HG02571 (cell line): ENCODE measurements around the gene ZNF536.
"Not testable (repeated sequence)": the region's sequence is repeated elsewhere in the genome, so short reads cannot be mapped to it uniquely, and the experiment has no call there.

Experiments used
- ATAC-seq: cut with Tn5 transposase; IDR thresholded peaks from one replicate; pipeline ENCODE4 v1.9.1; 2021; ENCODE audit warnings: mild to moderate bottlenecking, moderate library complexity; ENCODE audit not compliant: unreplicated experiment

ZNF536 gene

DNA sequence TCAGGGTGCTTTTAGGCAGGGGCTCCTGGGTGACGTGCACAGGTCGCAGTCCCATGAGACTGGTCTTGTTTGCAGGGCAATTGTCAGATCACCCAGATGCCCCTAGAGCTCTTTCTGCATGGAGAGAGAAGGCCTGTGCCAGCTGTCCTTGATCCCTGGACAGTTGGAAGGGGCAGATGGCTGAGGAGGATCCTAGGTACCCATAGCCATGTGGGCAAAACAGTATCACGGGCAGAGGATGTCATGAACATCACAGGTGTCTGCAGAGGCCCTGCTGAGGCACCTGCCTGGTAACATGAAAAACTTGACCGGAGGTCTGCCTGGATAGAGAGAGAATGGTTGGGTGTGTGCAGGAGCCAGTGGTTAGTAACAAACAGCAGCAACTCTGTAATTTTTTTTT, 99.3 kb downstream of the ZNF536 start:
- ATAC-seq = no peak

DNA sequence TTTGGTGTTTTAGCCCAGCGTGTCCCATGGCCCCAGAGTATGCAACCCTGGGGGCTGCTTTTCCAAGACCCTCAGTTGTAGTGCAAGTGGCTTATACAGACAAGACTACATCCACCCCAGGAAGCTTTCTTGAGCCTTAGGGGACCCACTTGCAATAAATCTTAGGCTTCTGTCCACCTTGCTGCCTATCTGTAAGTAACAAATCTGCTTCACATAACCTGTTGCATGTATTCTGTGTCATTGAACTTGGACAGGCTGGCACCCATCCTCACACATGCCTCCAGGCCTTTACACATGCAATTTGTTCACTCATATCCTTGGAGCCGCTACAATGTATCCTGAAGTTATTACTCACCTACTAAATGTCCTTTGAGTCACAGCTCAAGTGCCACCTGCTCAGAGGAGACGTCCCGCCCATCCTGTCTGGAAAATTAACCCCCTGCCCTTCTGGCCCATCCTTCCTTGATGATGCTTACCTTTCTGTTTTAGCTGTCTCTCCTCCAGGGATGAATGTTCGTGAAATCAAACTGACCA, 101.2 kb downstream of the ZNF536 start:
- no peak for ATAC-seq

DNA sequence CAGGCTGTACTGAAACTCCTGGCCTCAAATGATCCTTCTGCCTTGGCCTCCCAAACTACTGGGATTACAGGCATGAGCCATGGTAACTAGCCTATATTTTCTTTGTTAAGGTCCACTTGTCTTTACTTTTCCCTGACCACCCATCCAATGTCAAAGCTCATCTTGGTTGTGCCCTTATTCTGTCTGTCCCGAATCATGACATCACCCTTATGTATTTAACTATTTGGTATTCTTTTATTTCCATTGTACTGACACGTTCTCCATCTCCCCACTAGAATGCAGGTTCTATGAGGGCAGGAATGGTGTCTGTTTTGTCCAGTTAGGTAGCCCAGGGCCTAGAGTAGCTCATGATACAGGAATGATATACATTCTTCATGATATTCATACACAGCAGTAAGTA, 104.8 kb downstream of the ZNF536 start:
- ATAC-seq = no peak

DNA sequence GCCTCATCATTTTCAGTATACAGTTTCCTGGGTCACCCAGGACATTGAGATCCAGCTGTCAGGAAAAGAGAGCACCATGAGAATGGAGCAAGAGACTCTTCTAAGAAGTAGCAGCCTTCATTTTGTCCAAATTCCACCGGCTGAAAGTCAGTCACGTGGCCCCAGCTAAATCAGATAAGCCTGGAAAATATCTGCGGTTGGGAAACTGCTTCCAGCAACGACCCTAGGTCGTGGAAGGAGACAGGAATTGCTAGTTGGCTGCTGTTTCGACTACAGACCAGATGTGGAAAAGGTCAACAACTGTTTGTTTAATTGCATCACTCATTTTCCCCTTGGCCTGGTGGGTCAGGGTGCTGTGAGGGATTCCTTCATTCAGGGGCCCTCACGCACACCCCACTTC, 107.0 kb downstream of the ZNF536 start:
- ATAC-seq = no peak

DNA sequence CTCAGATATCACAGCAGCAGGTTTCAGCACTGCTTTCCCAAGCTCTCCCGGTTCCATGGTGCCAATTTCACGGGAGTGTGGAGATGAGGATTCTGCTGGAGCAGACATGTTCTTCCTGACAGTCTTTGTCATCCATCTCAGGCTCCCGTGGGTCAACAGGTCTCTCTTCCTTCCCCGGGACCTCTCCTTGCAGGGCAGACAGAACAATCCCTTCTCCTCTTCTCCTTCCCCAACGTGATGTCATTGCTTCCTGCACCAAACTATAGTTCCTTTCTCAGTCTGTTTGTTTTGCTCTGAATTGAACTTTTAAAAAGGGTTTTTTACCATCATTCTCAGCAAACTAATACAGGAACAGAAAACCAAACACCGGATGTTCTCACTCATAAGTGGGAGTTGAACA, 107.9 kb downstream of the ZNF536 start:
- ATAC-seq = no peak

DNA sequence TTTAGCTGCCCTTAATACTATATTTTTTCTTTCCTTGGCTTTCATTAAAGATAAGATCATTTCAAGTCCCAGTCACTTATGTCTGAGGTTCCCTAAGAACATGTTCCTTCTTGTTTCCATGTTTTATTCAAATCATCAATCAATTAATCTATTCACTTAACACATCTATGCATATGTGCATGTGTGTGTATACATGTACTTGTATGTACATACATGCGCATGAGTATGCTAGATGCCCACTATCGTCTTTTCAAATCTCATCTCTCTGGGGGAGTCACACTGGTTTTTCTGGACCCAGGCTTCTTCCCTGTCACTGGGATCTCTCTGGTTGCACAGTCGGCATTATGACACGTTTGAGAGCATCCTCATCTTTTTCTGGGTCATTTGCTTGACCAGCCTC, 108.9 kb downstream of the ZNF536 start:
- ATAC-seq = no peak

DNA sequence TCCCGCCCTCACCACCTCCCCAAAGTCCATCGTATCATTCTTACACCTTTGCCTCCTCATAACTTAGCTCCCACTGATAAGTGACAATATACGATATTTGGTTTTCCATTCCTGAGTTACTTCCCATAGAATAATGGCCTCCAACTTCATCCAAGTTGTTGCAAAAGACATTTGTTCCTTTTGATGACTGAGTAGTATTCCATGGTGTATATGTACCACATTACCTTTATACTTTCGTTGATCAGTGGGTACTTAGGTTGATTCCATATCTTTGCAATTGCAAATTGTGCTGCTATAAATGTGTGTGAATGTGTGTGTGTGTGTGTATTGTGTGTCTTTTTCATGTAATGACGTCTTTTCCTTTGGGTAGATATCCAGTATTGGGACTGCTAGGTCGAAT, 109.6 kb downstream of the ZNF536 start:
- ATAC-seq = no peak

DNA sequence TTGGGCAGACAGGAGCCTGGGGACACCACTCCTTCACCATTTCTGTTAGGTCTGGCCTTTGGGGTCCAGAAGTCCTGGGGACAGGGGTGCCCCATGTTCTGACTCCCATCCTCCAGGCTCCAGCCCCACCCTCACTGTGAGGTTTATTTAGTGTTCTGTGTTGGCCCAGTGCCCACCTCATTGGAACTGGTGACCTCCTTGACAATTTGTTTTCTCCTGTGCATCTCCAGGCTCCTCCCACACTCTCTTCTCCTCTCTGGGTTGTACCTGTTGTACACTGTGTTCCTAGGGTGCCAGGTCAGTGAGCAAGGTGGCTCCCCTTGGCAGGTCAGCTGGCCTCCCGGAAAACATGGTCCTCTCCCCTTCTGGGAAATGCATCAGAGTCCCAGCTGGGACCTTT, 110.8 kb downstream of the ZNF536 start:
- ATAC-seq = no peak

DNA sequence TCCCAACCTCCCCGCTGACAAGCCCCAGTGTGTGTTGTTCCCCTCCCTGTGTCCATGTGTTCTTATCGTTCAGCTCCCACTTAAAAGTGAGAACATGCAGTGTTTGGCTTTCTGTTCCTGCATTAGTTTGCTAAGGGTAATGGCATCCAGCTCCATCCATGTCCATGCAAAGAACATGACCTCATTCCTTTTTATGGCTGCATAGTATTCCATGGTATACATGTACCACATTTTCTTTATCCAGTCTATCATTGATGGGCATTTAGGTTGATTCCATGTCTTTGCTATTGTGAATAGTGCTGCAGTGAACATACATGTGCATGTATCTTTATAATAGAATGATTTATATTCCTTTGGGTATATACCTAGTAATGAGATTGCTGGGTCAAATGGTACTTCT, 114.1 kb downstream of the ZNF536 start:
- not testable (repeated sequence) for ATAC-seq

DNA sequence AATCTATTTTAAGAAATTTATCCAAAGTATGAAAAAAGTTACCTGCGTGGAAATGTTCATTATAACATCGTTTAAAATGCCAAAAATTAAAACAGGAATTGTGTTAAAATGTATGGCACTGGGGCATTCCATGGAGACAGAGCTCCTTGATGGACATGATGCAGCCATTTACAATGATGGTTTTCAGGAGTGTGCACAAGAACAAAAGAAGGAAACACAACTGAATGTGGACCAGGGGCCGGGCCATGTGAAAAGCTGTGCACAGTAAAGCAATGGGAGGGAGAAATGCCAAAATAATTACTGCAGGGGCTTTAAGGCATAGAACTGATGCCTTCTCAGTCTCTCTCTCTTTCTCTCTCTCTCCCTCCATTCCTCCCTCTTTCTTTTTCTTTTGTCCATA, 115.0 kb downstream of the ZNF536 start:
- ATAC-seq = no peak

DNA sequence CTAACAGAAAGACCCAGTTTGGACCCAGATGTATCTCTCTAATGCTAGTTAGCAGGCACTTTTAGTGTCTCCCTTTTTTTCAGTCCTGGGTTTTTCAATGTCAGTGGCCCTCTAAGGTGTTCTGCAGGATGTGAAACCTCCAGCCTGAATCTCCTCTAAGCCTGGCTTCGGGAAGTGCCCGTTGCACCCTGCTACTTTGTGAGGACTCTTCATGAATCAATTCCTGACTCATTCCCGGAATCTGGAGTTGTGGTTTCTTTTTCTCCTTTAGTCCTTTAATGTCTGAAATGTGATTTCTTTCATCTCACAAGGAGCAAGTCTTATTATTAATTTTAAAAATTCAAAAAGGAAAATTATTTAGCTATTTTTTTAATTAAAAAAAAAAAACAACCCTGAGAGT, 116.0 kb downstream of the ZNF536 start:
- no peak for ATAC-seq

DNA sequence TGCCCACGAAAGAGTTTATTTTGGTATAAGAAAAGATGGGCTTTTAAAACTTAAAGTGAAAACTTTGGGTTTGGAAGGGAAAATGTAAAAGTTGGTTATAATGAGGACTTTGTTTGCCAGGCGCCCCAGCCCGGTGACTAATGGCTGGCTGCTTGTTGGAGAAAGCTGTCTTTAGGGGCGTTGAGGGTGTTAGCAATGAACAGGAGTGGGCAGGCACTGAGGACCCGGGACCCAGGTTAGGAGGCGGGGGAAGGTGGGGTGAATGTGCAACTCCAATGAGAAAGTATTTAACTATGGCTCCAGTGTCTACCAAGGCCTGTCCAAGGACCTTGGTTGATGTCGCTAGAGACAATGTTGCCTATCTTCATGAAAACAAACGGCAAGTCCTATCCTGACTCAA, 118.6 kb downstream of the ZNF536 start:
- no peak for ATAC-seq

DNA sequence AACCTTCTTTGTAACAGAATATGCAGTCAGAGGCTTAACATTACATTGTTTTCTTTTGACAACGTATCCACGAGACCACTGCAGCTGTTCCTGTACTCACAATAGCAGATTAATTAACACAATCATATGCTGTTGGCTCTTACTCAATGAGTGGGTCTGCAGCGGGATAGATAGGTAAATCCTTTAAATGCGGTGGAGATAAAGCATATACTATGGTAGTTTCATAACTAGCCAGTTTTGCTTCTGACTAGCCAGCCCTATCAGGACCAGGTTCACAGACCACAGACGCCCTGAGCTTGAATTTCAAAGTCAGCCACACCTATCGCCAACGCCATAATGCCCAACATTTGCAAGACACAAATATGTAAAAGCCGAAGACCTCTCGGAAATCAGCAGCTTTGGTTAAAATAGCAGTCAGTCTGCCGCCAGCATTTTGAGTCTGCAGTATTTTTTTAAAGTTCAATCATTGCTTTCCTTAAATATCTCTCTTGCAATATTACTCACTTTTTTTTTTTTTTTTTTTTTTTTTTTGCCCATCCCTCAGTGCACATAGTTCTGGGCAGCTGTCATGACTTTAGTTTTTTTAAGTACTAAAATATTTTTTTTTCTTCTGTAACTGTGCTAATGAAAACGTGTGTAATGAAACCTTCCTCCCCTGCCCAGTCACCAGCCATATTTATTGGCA, 120.5 kb downstream of the ZNF536 start:
- no peak for ATAC-seq

DNA sequence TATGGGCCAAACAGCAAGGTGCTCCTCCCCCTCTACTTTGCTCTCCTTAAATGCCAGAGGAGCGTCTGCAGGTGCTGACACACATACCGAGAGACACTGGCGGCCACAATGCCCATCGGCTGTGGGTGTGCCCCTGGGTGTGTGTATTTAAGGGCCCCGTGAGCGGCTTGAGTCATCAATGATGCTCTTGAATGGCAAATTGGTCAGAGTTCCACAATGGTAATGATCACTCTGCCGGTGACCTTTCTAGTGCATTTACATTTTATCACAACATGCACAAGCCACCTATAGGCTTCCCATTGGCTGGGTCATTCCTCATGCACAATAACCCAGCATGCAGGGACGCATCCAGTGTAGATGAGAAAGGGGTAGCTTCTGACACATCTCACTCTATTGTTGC, 124.8 kb downstream of the ZNF536 start:
- no peak for ATAC-seq

DNA sequence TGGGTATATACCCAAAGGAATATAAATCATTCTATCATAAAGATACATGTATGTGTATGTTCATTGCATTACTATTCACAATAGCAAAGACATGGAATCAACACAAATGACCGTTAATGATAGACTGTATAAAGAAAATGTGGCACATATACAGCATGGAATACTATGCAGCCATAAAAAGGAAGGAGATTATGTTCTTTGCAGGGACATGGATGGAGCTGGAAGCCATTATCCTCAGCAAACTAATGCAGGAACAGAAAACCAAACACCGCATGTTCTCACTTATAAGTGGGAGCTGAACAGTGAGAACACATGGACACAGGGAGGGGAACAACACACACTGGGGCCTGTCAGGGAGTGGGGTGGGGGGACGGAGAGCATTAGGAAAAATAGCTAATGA, 125.9 kb downstream of the ZNF536 start:
- ATAC-seq = not testable (repeated sequence)

DNA sequence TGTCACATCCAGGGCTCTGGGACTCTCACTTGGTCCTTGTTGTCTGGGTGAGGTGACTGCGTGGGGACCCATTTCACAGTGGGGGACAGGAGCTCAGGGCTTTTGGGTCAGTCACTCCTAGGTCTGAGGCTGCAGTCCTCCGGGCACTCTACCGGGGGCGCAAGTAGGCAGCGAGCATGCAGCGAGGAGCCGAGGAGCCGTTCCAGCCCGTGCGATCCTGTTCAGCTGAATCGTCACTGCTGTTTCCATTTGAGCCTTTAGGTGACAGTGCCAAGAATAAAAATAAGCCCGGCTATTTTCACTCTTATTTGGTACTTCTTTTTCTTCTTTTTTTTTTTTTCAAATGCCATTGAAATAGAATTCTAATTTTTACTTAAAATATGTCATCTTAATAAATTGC, 126.5 kb downstream of the ZNF536 start:
- no peak for ATAC-seq

DNA sequence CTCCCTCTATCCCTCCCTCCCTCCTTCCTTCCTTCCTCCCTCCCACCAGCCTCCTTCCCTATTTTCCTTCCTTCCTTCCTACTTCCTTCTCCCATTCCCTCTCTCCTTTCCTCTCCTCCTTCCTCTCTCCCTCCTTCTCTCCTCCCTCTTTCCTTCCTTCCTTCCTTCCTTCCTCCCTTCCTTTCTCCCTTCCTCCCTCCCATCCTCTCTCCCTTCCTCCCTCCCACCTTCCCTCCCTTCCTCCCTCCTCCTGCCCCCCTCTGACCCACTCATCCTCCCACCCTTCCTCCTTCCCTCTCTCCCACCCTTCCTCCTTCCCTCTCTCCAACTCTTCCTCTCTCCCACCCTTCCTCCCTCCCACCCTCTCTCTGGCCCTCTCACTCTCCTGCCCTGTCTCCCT, 132.1 kb downstream of the ZNF536 start:
- ATAC-seq = no peak

DNA sequence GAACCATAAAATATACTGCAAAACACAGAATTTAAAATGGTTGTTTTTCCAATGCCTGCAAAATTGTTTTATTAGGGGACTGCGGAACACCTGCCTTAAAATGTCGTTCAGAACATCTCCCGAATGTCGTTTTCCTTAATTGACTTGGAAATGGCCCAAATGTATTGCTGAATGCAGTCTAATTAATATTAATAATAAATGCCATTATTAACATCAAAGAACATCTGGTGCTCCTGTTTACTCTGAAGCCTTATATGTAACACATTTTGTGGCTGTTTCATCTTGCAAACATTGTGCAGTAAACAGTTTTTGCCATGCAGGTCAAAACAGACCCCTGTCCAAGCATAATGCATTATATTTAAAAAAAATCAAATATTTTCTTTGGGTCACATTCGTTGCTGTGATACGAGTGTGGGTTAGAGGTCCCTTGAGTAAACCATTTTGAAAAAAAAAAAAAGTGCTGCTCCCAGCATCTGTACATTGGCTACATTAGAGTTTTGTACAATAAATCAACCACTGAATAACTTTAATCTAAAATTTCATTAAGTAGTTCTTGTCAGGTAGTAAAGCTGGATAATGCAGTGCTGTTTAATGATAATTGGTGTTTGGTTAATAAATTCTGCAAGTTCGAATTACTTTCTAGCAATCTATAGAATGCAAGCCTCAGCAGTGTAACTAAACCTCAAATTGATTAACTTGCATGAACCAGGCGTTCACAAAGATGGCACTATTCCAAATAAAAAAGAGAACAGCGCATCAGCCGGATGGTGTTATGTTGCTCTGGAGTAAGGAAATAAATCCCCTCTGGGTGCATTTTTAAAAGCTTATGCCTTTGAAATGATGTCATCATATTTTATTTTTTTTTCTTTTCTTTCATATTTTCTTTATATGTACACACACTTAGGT, 140.2 kb downstream of the ZNF536 start:
- ATAC-seq = no peak

DNA sequence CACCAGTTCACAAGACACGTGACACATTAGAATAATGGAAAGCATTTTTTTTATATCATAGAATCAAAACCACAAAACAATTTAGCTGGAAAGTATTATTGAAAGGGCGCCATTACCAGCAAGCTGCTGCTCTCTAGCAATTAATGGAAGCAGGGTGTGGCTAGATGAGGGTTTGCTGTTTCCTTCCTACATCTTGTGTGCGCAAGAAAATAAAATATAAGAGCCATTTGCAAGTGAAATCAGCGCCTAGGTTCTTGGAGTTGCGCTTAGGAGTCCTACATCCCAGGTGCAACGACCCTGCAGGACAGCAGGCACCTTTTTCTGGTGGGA, 140.9 kb downstream of the ZNF536 start:
- no peak for ATAC-seq

DNA sequence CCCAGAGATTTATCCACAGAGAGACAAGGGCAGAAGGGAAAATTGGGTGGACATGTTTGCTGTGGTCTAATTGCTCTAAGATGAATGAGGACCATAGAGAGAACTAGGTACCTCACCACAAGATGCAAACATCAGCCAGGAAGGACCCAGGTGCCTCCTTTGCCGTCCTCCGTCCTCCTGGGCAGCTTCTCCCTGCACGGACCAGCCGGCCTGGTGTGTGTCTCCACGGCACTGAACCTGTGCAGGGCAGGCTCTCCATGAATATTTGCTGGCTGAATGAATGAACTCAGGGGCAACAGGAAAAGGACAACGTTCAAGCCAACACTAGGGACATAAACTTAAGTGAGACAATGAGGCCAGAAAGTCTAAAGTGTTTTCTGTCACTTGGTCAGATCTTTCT, 143.9 kb downstream of the ZNF536 start:
- no peak for ATAC-seq

DNA sequence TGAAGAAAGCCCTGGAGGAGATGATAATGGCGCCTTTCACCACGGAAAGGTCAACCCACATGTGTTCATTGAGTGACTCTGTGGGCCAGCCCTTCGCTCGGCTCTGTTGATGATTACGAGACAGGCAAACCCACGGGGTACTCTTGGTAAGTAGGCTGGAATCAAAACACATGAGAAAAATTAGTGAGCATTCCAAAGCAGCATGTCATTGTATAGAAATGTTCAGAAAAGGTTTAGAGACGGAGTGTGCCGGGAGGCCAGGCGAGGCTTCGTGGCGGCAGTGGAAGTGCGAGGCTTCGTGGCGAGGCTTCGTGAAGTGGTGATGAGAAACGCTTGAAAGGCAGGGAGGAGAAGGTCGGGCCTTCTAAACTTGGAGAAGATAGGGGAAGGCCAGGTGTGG, 144.3 kb downstream of the ZNF536 start:
- no peak for ATAC-seq

DNA sequence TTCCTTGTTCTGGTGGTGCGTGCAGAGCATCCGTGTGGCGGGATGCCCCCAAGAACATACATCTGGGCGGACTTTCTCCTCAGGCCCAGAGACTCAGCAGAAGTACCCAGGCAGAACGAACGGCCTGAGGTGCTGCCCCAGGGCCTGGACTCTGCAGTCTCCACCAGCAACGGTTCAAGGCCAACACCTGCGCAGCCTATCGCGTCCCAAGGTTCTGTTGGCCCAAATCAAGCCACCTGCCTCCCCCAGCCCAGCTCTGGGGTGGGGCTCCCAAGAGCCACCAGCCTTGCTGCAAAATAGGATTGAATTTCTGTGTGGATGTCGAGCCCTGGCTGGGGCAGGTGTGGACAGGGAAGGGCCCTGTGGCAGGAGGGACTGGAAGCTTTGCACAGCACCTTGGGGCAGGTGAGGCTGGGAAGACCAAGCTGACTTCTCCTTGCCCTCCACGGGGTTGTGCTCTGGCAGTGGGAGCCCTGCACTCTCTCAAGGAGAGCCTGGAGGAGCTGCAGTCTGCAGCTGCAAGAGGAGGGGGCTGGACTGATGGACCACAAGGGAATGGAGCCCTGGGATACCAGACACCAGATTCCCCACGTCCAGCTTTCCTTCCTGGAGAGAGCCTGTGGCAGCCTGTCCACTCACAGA, 146.9 kb downstream of the ZNF536 start:
- no peak for ATAC-seq
